GM23338 (cell line): Measurements from ENCODE around the gene HOXC12.

Experiments
- CTCF ChIP-seq, 2 experiments: fragments of 200-600 bp in 1 of 2; sonication (generic) in 1 of 2; conservative IDR thresholded peaks; 2 replicates each; pipeline versions ENCODE4 v1.5.1 to v1.6.1; 2016 to 2017; ENCODE audit warnings: antibody characterized with exemption in 2 of 2, low read depth in 2 of 2, mild to moderate bottlenecking in 2 of 2, moderate library complexity in 1 of 2
- EZH2 ChIP-seq: fragments of 200-600 bp; sonication (generic); IDR thresholded peaks from one replicate; pipeline ENCODE4 v1.8.0; 2017; ENCODE audit warnings: antibody characterized with exemption, mild to moderate bottlenecking, low read depth; ENCODE audit not compliant: unreplicated experiment
- EZH2phosphoT487 ChIP-seq: fragments of 200-600 bp; sonication (generic); IDR thresholded peaks from one replicate; pipeline ENCODE4 v1.8.1; 2018; ENCODE audit warnings: antibody characterized with exemption; ENCODE audit not compliant: unreplicated experiment
- NANOG ChIP-seq: IDR thresholded peaks from 2 replicates; pipeline ENCODE4 v1.6.1; 2016; ENCODE audit warnings: antibody characterized with exemption, borderline replicate concordance
- POLR2AphosphoS5 ChIP-seq: IDR thresholded peaks from 2 replicates; pipeline ENCODE4 v1.6.1; 2016; ENCODE audit warnings: antibody characterized with exemption, low read depth
- ZNF331 ChIP-seq: fragments of 250-450 bp; sonication (Bioruptor Pico); IDR thresholded peaks from 2 replicates; pipeline ENCODE4 v1.5.0; 2020; ENCODE audit warnings: low read depth, mild to moderate bottlenecking, moderate library complexity

DNA sequence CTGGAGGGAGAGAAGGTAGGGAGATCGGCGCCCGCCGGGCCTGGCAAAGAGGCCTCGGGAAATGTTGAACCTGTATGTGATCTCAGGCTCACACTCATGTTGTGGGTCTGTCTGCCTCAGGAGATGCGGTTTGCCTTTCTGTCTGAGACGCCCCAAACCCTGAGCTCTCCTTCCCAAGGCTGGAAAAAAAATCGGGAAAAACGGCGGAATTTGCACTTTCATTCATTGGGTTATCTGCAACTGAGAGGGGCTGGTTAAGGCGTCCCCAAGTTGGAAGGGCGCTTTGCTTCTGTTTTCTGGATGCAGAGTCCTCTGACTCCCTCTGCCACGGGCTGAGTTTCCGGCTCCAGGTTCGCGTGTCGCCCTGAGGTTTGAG is 40.3 kb downstream of the HOXC12 start:
- no peak for TF ChIP-seq CTCF (conservative IDR thresholded peaks at IDR 0.05; ENCODE audit: low read depth in 2 of 2)
- TF ChIP-seq EZH2 = peak; percentile 91
- no peak for TF ChIP-seq POLR2AphosphoS5
- TF ChIP-seq ZNF331 (CRISPR knock-in tag) = no peak
- TF ChIP-seq NANOG = no peak
- TF ChIP-seq EZH2phosphoT487 = peak; percentile 43
